Left lung (tissue), 14 donors: Measurements from ENCODE around the gene GTF2E1. TPM values are rescaled to one million over a fixed set of nuclear protein-coding genes. Genes with fewer than 3 reads are reported as not detected.

ENCODE experiments used
- ATAC-seq: fragments of 200-7000 bp; cut with Tn5 transposase; one replicate; pipeline ENCODE4 v1.9.1; 2020; ENCODE audit warnings: moderate library complexity
- DNase-seq, 4 donors: peaks; one replicate each; pipeline ENCODE4 v3.0.0-alpha.2; 2013 to 2020
- H3K27ac ChIP-seq, 2 donors: fragments of 200-600 bp; sonication (generic) in 1 of 2; one replicate each; pipeline versions ENCODE4 v1.5.0 to v1.8.0; 2020 to 2021
- H3K27me3 ChIP-seq, 2 donors: fragments of 200-600 bp; sonication (generic) in 1 of 2; one replicate each; pipeline versions ENCODE4 v1.5.0 to v1.8.0; 2020 to 2021
- H3K36me3 ChIP-seq, 2 donors: fragments of 200-600 bp; sonication (generic) in 1 of 2; one replicate each; pipeline versions ENCODE4 v1.5.0 to v1.8.0; 2020 to 2021
- H3K4me1 ChIP-seq, 2 donors: fragments of 200-600 bp; one replicate each; pipeline ENCODE4 v1.8.0; 2021
- H3K4me3 ChIP-seq, 2 donors: fragments of 200-600 bp; sonication (generic) in 1 of 2; one replicate each; pipeline versions ENCODE4 v1.5.0 to v1.8.0; 2020 to 2021; ENCODE audit warnings: mild to moderate bottlenecking in 1 of 2
- H3K9me3 ChIP-seq, 2 donors: fragments of 200-600 bp; sonication (generic) in 1 of 2; one replicate each; pipeline versions ENCODE4 v1.5.0 to v1.8.0; 2020 to 2021
- intact Hi-C, 2 donors: fragments of 100-400 bp; cut with DNase I; formaldehyde crosslinking; loops; one replicate each; pipeline versions ENCODE4 v1.11.2 to v1.14.2; 2022
- long read RNA-seq, 12 donors: library from polyadenylated mRNA in 2 of 12; unstranded in 2 of 12; transcript quantifications; one replicate each; pipeline ENCODE4 v2.0.0 and lab custom pipeline, GENCODE V29; 2019 to 2026
- polyA plus RNA-seq, 6 donors: library from polyadenylated mRNA; unstranded; fragments of 120-200 nt; gene quantifications; one replicate each; pipeline ENCODE4 v1.2.1, GENCODE V29; 2013; ENCODE audit not compliant: insufficient read length in 6 of 6
- total RNA-seq, 2 donors: library from RNA; stranded (reverse); fragmentation: NEBNext Ultra II Directional; extraction: Animal tissue kit (Norgen Biotek cat#: 25700); gene quantifications; one replicate each; pipeline ENCODE4 v1.2.1, GENCODE V29; 2021
- TF ChIP-seq, protein P1 (sequence below), 2 donors: fragments of 200-600 bp; sonication (generic) in 1 of 2; IDR thresholded peaks; one replicate each; pipeline versions ENCODE4 v1.5.0 to v1.8.0; 2021; ENCODE audit warnings: antibody characterized with exemption in 2 of 2
- donor health status: DM: no; HTN: yes; CAD: no.
- donor health status: DM: no; HTN: no; CAD: no.

GTF2E1 gene
- total RNA-seq, result 10 to 100 TPM; 14.5 to 21.5 TPM
- 10 to 100 TPM; 11.9 to 16.1 (median 13.7) TPM for polyA plus RNA-seq
- long read RNA-seq, donor 1, partial matches to known transcripts, result 0 of 2 reads
- long read RNA-seq, donor 1, other reads (novel, unspliced or antisense), result 0 of 2 reads
- long read RNA-seq, donor 2, partial matches to known transcripts, result 0 of 6 reads
- long read RNA-seq, donor 2, other reads (novel, unspliced or antisense), result 0 of 6 reads
- long read RNA-seq, donor 3, partial matches to known transcripts, result 0 of 2 reads
- long read RNA-seq, donor 3, other reads (novel, unspliced or antisense), result 0 of 2 reads
- long read RNA-seq, donor 4, partial matches to known transcripts, result 0 of 1 reads
- long read RNA-seq, donor 4, other reads (novel, unspliced or antisense), result 1 of 1 reads
- long read RNA-seq, donor 5, partial matches to known transcripts, result 9 of 11 reads
- long read RNA-seq, donor 5, other reads (novel, unspliced or antisense), result 0 of 11 reads
- long read RNA-seq, donor 6, partial matches to known transcripts, result 0 of 2 reads
- long read RNA-seq, donor 6, other reads (novel, unspliced or antisense), result 0 of 2 reads
- long read RNA-seq, donor 7, partial matches to known transcripts, result 0 of 2 reads
- long read RNA-seq, donor 7, other reads (novel, unspliced or antisense), result 0 of 2 reads
- long read RNA-seq, donor 8, partial matches to known transcripts, result 0 of 2 reads
- long read RNA-seq, donor 8, other reads (novel, unspliced or antisense), result 0 of 2 reads
- long read RNA-seq, donor 9, result 0 reads
- long read RNA-seq, donor 10, result 0 reads
- long read RNA-seq, donor 11, partial matches to known transcripts, result 0 of 2 reads
- long read RNA-seq, donor 11, other reads (novel, unspliced or antisense), result 0 of 2 reads
- long read RNA-seq, donor 12, partial matches to known transcripts, result 0 of 2 reads
- long read RNA-seq, donor 12, other reads (novel, unspliced or antisense), result 0 of 2 reads

- Histone ChIP-seq H3K4me3 (peak within 1 kb of the TSS; percentile 65 to 81), H3K9me3 (no peaks in the 10 kb centered on the region), H3K4me1 (peaks cover 0 to 22% of the 10 kb centered on the region in 2 donors), H3K27me3 (no peaks in the 10 kb centered on the region), H3K36me3 (peaks cover 0 to 5% of the 10 kb centered on the region in 2 donors), H3K27ac (peak within 1 kb of the TSS; percentile 94 to 98)
- ATAC-seq, result peak; percentile 99
- intact Hi-C loops, result no loop called here
- TF ChIP-seq, protein P1, sequence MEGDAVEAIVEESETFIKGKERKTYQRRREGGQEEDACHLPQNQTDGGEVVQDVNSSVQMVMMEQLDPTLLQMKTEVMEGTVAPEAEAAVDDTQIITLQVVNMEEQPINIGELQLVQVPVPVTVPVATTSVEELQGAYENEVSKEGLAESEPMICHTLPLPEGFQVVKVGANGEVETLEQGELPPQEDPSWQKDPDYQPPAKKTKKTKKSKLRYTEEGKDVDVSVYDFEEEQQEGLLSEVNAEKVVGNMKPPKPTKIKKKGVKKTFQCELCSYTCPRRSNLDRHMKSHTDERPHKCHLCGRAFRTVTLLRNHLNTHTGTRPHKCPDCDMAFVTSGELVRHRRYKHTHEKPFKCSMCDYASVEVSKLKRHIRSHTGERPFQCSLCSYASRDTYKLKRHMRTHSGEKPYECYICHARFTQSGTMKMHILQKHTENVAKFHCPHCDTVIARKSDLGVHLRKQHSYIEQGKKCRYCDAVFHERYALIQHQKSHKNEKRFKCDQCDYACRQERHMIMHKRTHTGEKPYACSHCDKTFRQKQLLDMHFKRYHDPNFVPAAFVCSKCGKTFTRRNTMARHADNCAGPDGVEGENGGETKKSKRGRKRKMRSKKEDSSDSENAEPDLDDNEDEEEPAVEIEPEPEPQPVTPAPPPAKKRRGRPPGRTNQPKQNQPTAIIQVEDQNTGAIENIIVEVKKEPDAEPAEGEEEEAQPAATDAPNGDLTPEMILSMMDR (IDR thresholded peaks at IDR 0.05), result no peak
- DNase-seq, result peak; percentile 93 to 99 (median 97)
Observed at GRCh38 chr3:120742198-120742848, at the start of gene GTF2E1, which contains the start of gene RABL3. Gene GTF2E1 (plus strand): TSS chr3:120742744. CDS start chr3:120750553, 7,809 bp downstream. Gene RABL3 (minus strand): TSS chr3:120742516. CDS start chr3:120742507, 9 bp downstream.

DNA sequence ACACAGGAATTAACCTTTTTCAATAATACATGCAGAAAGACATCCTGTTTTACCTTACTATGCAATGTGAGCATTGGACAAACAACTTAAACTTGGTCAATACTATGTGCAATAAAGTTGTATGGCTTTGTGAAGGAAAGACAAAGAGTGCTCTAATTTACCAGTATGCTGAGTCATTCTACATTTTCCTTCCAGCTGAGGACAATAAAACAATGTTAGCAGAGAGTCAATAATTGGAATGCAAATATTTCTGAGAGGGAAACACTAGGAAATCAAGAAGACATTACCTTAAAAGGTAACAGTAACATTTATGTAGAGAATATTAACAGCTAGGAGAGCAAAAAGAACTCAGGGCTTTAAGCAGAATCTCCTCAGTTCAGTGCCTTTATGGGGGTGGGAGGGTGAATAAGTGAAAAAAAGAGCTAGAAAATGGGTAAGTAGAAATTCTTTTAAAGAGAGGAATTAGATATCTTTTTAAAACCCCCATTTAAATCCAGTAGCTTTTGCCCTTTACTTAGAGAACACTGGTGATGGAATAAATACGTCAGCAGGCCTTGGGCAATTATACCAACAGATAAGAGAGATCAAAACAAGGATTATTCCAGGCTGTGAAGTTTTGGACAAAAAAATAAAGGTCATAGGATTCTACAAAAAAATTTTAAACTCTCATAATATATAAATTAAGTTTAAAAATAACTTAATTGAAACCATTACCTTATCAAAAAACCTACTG is 48.9 kb upstream of the GTF2E1 start:
- intact Hi-C loops, result no loop called here
- H3K4me3 ChIP-seq, result no peak overlapping the region
- H3K36me3 ChIP-seq, result peaks cover 0 to 22% of the 10 kb centered on the region in 2 donors
- no peaks in the 10 kb centered on the region for H3K27me3 ChIP-seq
- peak; percentile 49 for ATAC-seq
- H3K4me1 ChIP-seq, result no peaks in the 10 kb centered on the region
- no peak for DNase-seq
- TF ChIP-seq, protein P1 (IDR thresholded peaks at IDR 0.05), result no peak
- H3K27ac ChIP-seq, result no peak overlapping the region
- H3K9me3 ChIP-seq, result no peaks in the 10 kb centered on the region

GRCh38 chr3:120699333-120699732 is 43.2 kb upstream of the GTF2E1 start:
- H3K9me3 ChIP-seq, result peaks cover 0 to 9% of the 10 kb centered on the region in 2 donors
- no peaks in the 10 kb centered on the region for H3K27me3 ChIP-seq
- H3K27ac ChIP-seq, result no peak overlapping the region
- H3K36me3 ChIP-seq, result peaks cover 0 to 32% of the 10 kb centered on the region in 2 donors
- H3K4me3 ChIP-seq, result no peak overlapping the region
- no peaks in the 10 kb centered on the region for H3K4me1 ChIP-seq
- no peak for ATAC-seq
- intact Hi-C loops, result no loop called here
- TF ChIP-seq, protein P1 (IDR thresholded peaks at IDR 0.05), result no peak
- DNase-seq, result no peak

DNA sequence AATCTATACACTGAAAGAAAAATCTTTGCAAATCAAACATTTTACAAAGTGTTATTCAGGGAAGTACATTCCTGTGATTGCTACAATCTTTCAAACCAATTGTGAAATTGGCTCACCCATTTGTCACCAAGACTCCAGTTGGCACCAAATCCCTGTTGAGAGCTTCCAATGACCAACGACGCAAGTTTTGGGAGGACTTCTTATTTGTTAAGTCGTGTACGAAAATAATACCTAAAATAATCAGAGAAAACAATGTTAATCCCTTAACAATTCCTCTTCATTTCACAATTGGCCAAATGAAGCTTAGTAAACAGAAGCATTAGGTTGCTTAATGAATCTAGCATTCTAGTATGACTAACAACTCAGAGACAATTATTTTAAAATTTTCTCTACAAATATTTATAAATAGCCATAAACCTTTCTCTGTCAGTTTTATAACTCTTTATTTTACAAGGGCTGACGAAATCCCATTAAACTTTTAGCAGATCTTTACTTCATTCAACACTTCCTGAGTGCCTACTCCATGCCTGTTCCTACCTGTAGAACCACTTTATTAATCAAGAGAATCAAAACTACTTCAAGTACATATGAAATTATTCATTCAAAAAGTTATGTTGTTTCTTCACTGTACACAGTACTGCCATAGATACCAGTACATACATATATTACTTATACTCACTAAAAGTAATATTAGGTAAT is 36.5 kb upstream of the GTF2E1 start:
- Histone ChIP-seq H3K27me3 (no peaks in the 10 kb centered on the region), H3K4me3 (no peak overlapping the region), H3K36me3 (peaks cover 0 to 40% of the 10 kb centered on the region in 2 donors), H3K4me1 (no peaks in the 10 kb centered on the region), H3K9me3 (peaks cover 0 to 9% of the 10 kb centered on the region in 2 donors), H3K27ac (peak overlapping the region in 1 of 2 donors; percentile 8)
- TF ChIP-seq, protein P1 (IDR thresholded peaks at IDR 0.05), result no peak
- DNase-seq (peak in 1 of 4 donors; percentile 3), ATAC-seq (peak; percentile 67)
- intact Hi-C loops, result no loop called here
